Ectodermal cell (in vitro differentiated cells): ENCODE measurements around the gene PSAPL1.

Experiments used
- H3K27ac ChIP-seq: 2 replicates; pipeline ENCODE4 v1.7.0; 2013; ENCODE audit warnings: mild to moderate bottlenecking, low read depth, low read length; ENCODE audit not compliant: insufficient read depth, poor library complexity, severe bottlenecking
- H3K27me3 ChIP-seq: 2 replicates; pipeline ENCODE4 v1.7.0; 2013; ENCODE audit warnings: mild to moderate bottlenecking, low read length; ENCODE audit not compliant: insufficient read depth, control insufficient read depth, poor library complexity, severe bottlenecking
- H3K36me3 ChIP-seq: one replicate; pipeline ENCODE4 v1.7.0; 2013; ENCODE audit warnings: low read length; ENCODE audit not compliant: control insufficient read depth, insufficient read depth
- H3K4me1 ChIP-seq: one replicate; pipeline ENCODE4 v1.7.0; 2013; ENCODE audit warnings: low read length; ENCODE audit not compliant: control insufficient read depth, insufficient read depth
- H3K4me3 ChIP-seq: 2 replicates; pipeline ENCODE4 v1.7.0; 2013; ENCODE audit warnings: low read depth, low read length, control low read depth; ENCODE audit not compliant: insufficient read depth
- H3K9me3 ChIP-seq: 2 replicates; pipeline ENCODE4 v1.7.0; 2013; ENCODE audit warnings: mild to moderate bottlenecking, low read length, moderate library complexity; ENCODE audit not compliant: control insufficient read depth
- WGBS, 2 experiments: methylation state at CpG; one replicate each; pipeline ENCODE4 v1.1.7; 2013; ENCODE audit warnings: missing lambda C conversion rate in 2 of 2; 5-methylcytosine and 5-hydroxymethylcytosine counted together

PSAPL1 gene

GRCh38 chr4:7421356-7422150, 13.2 kb downstream of the PSAPL1 start:
- Histone ChIP-seq H3K9me3 (no peaks in the 10 kb centered on the region), H3K4me1 (no peaks in the 10 kb centered on the region), H3K27ac (no peak overlapping the region), H3K27me3 (no peaks in the 10 kb centered on the region), H3K4me3 (no peak overlapping the region), H3K36me3 (no peaks in the 10 kb centered on the region)
- 85% methylated on average over 24 of the region's 24 CpGs for WGBS, 2 experiments

DNA sequence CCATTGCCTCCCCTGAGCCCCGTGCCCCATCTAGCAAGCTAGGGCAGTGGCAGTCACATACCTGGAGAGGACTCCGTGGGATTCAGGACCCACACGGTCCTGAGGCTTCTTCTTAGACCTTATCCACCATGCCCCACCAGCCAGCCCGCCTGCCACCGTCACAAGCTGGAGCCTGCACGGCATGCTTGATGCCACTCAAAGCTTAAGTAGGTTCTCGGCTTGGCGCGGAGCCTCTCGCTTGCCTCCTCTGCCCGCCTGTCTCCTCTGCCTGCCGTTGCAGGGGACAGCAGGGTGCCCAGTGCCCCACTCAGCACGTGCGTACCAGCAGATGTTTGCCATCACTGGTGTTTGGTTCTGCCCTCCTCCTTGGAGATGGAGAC, 14.1 kb downstream of the PSAPL1 start:
- no peaks in the 10 kb centered on the region for H3K36me3 ChIP-seq
- H3K27ac ChIP-seq: no peak overlapping the region
- no peaks in the 10 kb centered on the region for H3K9me3 ChIP-seq
- no peaks in the 10 kb centered on the region for H3K27me3 ChIP-seq
- WGBS, 2 experiments: 88 to 90% methylated on average over 14 of the region's 14 CpGs
- H3K4me1 ChIP-seq: no peaks in the 10 kb centered on the region
- H3K4me3 ChIP-seq: no peak overlapping the region

DNA sequence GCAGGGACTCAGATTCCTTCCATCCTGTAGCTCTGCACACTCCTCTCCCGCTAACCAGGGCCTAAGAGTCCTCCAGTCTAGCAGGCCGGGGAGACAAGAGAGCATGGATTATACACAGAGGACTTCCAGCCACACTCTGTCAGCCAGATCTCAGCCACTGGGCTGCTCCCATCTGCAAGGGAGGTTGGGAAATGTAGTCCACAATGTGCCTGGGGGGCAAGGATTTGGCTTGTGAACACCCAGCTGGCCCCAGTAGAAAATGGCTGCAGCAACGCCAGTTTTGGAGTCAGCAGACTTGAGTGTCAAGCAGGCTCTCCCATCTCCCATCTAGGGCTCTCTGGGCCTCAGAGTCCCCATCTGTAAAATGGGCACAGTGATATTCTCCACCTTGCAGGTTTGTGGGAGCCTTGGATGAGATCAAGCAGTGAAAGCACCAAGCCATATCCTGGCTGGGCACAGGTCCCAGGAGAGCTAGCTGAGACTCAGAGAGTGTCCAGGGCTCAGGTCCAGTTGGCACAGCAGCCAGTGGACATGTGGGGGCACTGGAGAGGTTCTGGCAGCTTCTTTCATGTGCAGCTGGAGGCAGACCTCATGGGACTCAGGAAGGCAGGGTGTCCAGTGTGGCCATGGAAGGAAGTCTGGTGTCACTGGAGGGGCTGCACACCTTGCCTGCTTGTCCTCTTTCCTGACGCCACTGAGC, 14.6 kb downstream of the PSAPL1 start:
- no peaks in the 10 kb centered on the region for H3K27me3 ChIP-seq
- H3K4me3 ChIP-seq: no peak overlapping the region
- H3K36me3 ChIP-seq: no peaks in the 10 kb centered on the region
- H3K4me1 ChIP-seq: peaks cover 3% of the 10 kb centered on the region
- no peaks in the 10 kb centered on the region for H3K9me3 ChIP-seq
- no peak overlapping the region for H3K27ac ChIP-seq
- WGBS, 2 experiments: 69 to 90% methylated on average over 3 to 4 of the region's 4 CpGs

DNA sequence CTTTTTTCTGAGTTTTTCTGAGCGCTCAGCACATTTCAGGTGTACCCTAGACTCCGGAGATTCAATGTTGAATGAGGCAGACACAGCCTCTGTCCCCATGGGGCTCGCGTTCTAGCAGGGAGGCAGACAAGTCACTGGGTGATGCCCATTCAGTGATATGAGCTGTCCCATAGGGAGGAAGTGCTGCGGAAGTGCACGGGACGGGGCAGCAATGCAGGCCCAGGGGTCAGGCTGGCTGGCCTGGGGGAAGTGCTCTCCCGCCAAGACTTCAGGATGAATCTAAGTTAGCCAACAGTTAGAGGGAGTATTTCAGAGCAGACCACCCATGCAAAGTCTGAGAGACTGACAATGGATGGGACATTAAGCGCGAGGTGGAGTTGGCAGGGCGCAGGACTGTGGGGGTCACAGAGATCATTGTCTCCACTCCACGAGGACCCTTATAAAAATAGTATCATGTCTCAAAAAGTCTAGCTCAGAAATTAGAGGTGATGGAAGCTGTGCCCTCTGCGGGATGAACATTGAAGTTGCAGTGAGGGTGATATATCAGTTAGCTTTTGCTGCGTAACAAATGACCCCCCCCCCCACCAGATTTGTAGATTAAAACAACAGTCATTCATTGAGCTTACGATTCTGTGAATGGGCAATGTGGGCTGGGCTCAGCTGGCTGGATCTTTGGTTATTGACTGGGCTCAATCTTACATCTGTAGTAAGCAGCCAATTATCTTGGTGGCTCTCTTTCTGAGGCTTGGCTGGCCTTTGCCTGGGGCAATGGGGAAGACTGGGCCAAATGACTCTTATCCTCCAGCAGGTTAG, 16.4 kb downstream of the PSAPL1 start:
- H3K27ac ChIP-seq: no peak overlapping the region
- no peaks in the 10 kb centered on the region for H3K9me3 ChIP-seq
- no peaks in the 10 kb centered on the region for H3K36me3 ChIP-seq
- WGBS, 2 experiments: 88 to 89% methylated on average over 14 to 15 of the region's 15 CpGs
- H3K27me3 ChIP-seq: no peaks in the 10 kb centered on the region
- peaks cover 11% of the 10 kb centered on the region for H3K4me1 ChIP-seq
- no peak overlapping the region for H3K4me3 ChIP-seq

DNA sequence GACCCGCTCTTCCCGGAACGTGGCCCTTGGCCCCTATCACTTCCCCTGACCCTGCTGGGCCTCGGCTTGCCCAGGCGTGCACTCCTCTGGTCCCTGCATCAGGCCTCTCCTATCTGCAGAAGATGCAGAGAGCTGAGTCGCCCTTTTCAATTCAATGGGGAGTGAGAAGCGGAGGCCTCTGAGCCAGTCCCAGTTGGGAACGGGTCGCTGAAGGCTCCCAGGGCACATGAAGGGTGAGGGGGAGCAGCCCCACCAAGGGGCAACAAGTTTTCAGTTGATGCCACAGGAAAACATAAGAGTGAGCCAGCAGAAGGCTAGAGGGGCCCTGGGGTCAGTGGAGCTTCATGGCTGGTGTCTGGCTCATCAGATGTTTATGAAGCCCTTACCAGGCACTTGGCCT, 17.1 kb downstream of the PSAPL1 start:
- H3K4me1 ChIP-seq: peaks cover 11% of the 10 kb centered on the region
- H3K36me3 ChIP-seq: no peaks in the 10 kb centered on the region
- no peaks in the 10 kb centered on the region for H3K9me3 ChIP-seq
- WGBS, 2 experiments: 91 to 93% methylated on average over 9 of the region's 9 CpGs
- no peaks in the 10 kb centered on the region for H3K27me3 ChIP-seq
- H3K27ac ChIP-seq: no peak overlapping the region
- no peak overlapping the region for H3K4me3 ChIP-seq

- H3K27ac ChIP-seq: no peak overlapping the region
- no peak overlapping the region for H3K4me3 ChIP-seq
- no peaks in the 10 kb centered on the region for H3K27me3 ChIP-seq
- peaks cover 11% of the 10 kb centered on the region for H3K4me1 ChIP-seq
- no peaks in the 10 kb centered on the region for H3K36me3 ChIP-seq
- 93% methylated on average over 14 of the region's 14 CpGs for WGBS, 2 experiments
- H3K9me3 ChIP-seq: no peaks in the 10 kb centered on the region
These were observed 17.8 kb downstream of the PSAPL1 start for GRCh38 chr4:7416745-7417432.

DNA sequence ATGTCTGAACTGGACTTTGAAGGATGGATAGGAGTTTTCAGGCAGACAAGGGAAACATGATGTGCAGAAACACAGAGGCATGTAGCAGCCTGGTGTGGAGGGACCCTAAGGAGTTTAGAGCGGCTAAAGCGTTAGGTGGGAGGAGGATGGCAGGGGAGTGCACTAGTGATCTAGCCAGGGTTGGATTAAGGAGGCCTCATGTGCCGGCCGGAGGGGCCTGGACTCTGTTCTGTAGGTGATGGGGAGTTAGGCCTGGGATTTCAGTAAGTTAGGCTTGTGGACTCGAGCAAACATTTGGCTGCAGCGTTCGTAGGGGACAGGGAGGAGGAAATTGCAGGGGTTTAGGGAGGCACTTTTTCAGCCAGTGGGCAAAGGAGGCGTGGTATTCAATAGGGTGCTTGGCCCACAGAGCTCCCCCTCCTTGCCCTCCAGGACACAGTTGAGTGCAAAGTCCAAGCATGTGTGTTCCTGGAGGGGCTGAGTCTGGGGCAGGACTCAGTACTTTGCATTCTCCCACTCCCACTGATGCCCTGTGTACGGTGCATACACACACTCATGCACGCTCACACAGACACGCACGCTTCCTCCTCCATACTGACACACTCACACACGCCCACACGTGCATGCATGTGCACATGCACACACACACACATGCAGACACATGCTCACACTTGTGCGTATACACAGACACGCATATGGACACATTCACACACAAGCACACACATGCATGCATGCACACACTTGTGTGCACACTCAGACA, 18.6 kb downstream of the PSAPL1 start:
- Histone ChIP-seq H3K27me3 (no peaks in the 10 kb centered on the region), H3K4me1 (peaks cover 11% of the 10 kb centered on the region), H3K27ac (no peak overlapping the region), H3K36me3 (no peaks in the 10 kb centered on the region), H3K9me3 (no peaks in the 10 kb centered on the region), H3K4me3 (no peak overlapping the region)
- 84% methylated on average over 16 of the region's 16 CpGs for WGBS, 2 experiments

GRCh38 chr4:7414736-7415510, 19.8 kb downstream of the PSAPL1 start:
- Histone ChIP-seq H3K9me3 (no peaks in the 10 kb centered on the region), H3K4me1 (peaks cover 11% of the 10 kb centered on the region), H3K36me3 (no peaks in the 10 kb centered on the region), H3K4me3 (no peak overlapping the region), H3K27ac (no peak overlapping the region), H3K27me3 (no peaks in the 10 kb centered on the region)
- 26 to 27% methylated on average over 10 to 12 of the region's 12 CpGs for WGBS, 2 experiments

- 61 to 67% methylated on average over 9 of the region's 9 CpGs for WGBS, 2 experiments
- H3K27ac ChIP-seq: no peak overlapping the region
- H3K27me3 ChIP-seq: no peaks in the 10 kb centered on the region
- H3K9me3 ChIP-seq: no peaks in the 10 kb centered on the region
- H3K4me3 ChIP-seq: no peak overlapping the region
- H3K4me1 ChIP-seq: peaks cover 11% of the 10 kb centered on the region
- H3K36me3 ChIP-seq: no peaks in the 10 kb centered on the region
These were observed 20.7 kb downstream of the PSAPL1 start for GRCh38 chr4:7414046-7414445.
